Tibial nerve (tissue), 3 donors: ENCODE results near the gene GLTP.

ENCODE experiments used
- CTCF ChIP-seq, 5 experiments: fragments of 200-600 bp in 3 of 5; fragments of 450-650 bp in 2 of 5; sonication (generic) in 3 of 5; IDR thresholded peaks; one replicate each; pipeline ENCODE4 v1.5.1; 2016 to 2019; ENCODE audit warnings: antibody characterized with exemption in 5 of 5, mild to moderate bottlenecking in 3 of 5, moderate library complexity in 2 of 5
- POLR2A ChIP-seq, 2 donors: fragments of 450-650 bp; IDR thresholded peaks; one replicate each; pipeline ENCODE4 v1.6.1; 2017; ENCODE audit warnings: antibody characterized with exemption in 2 of 2, mild to moderate bottlenecking in 2 of 2, moderate library complexity in 2 of 2

GRCh38 chr12:109817627-109818231, 62.6 kb downstream of the GLTP start:
- no peak for TF ChIP-seq POLR2A (IDR thresholded peaks at IDR 0.05)
- TF ChIP-seq CTCF (IDR thresholded peaks at IDR 0.05): no peak
